ENCODE measurements around the gene USP6. TPM values are rescaled to one million over a fixed set of nuclear protein-coding genes. Genes with fewer than 3 reads are reported as not detected.
"Not testable (repeated sequence)": the region's sequence is repeated elsewhere in the genome, so short reads cannot be mapped to it uniquely, and the experiment has no call there.

USP6 gene
- total RNA-seq, result 0.05 TPM in 1 of 2 replicates, not detected in the other

DNA sequence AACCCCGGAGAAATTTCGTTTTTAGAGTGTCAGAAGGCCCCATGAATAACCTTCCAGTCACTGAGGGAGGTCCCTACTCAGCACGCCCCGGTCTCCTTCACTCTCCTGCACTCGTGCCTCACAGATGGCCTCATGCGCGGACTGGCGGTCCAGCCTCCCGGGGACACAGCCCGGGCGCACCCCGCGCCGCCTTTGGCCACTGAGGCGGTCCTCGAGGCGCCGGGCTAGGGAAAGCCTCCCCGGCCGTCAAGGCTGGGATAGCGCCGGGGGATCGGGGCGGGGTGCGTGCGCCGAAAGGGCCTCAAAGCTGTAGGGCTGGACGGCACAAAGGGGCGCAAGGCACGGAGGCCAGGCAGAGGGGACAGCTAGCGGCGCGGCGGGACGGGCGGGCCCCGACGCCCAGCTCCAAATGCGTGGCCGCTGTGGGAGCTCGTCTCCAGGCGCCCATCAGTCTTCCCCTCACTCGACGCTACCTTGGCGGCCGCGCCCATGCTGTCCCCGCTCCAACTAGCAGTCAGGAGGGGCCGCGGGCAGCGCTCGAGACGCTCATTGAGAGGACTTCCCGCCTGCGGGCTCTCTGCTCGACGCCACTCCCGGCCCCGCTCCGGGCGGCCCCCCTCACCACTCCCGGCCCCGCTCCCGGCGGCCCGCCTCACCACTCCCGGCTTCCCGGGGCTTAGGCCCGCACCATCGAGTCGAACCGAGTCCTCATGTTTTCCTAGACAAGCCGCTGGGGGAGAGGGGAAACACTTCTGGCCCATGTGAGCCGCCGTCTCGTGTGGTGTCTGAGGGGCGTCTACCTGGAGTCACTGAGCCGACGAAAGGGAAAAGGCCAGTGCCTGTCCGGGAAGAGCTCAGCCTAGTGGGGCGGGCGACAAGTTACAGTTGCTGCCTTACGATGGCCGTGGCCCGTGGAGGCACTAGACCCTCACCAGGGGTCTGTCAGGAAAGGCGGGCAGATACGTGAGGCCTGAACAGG, at the start of gene USP6:
TSS of gene USP6 (plus strand) at position 360 of the 979 bp plus-strand sequence. CDS start 14,336 bp downstream, outside the sequence.
- DNase-seq, result no peak

DNA sequence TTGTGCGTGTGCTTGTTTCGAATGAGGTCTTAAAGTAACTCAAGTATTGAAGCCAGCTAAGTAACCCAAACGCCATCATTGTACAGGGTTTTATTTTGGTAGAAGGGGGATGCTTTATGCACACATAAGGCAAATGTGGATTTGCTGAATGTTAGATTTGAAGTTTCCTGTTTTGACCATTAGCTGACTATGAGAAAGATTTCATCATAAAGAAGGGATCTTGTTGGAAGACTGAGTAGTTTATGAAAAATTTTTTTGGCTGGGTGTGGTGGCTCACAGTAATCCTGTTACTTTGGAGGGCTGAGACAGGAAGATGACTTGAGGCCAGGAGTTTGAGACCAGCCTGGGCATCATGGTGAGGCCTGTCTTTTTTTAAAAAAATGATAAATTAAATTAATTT, 47.6 kb upstream of the USP6 start:
- no peak for DNase-seq

DNA sequence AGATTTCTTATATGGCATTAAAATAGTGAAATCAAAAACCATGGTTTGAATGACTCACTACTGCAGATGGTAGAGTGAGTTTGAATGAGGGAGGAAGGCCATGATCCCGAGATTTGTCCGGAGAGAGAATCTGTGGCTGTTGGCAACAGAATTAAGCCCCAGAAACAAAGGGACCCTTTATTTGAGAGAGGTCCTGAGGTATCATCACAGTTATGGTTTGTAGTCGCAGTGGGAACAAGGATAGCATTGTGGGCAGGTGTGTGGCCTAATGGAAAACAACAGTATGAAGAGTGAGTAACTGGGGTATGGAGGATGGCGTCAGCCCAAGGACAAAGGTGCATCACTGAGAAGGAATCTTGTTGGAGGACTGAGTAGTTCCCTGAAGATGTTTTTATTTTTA, 46.1 kb upstream of the USP6 start:
- DNase-seq, result no peak

DNA sequence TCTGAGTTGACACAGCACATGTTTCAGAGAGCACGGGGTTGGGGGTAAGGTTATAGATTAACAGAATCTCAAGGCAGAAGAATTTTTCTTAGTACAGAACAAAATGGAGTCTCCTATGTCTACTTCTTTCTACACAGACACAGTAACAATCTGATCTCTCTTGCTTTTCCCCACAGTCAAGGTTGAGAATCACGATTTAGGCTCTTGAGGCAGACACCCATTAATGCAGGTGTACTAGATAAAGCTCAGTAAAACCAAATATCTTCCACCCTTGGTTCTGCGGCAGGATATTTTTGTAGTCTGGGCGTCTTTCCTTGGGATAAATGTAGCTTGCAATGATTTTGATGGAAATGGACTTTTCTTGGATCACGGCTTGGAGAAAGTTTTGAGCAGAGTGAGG, 40.4 kb upstream of the USP6 start:
- DNase-seq, result not testable (repeated sequence)

- not testable (repeated sequence) for DNase-seq
Measured at GRCh38 chr17:5077275-5077674, 38.6 kb upstream of the USP6 start.

- no peak for DNase-seq
Measured at GRCh38 chr17:5077781-5078105, 38.1 kb upstream of the USP6 start.

DNA sequence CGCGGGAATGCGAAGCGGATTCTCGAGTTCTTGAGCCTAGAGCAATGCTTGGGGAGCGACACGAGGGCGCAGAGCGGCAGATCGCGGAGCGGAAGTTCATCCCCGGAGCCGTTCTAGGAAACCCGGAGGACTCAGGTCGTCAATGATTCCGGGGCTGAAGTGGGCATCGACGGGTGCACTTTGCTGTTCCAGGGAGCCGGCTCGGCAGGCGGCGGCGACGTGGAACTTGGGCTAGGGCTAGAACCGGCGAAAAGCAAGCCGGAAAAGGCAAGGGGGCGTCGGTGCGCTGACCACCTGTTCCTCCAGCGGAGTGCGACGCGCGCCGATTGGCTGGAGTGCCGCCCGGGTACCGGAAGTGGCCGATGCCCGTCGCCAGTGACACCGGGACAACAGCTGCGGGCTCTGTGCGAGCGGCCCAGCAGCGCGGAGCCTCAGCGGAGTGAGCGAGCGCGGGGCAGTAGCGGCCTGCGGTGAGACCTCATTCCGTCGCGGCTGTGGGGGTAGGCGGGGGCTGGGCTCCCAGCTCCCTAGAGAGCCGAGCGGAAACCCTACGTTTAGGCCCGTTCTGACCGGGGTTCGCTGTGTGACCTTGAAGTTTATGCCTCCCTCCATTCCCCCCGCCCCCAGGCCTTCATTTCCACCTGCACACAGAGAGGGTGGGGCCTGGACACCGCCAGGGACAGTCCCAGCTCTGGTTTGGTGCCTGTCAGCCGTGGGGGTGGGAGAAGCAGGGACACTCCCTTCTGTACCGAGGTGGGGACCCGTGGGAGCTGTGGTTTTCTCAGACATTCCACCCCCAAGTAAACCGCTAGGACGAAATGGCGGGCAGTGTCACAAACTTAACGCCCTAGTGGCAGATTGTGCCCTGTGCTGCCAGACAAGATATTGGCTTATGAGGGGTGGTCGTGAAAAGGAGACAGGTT, 37.5 kb upstream of the USP6 start, which contains the start of gene ZFP3:
TSS of gene ZFP3 (plus strand) at position 362 of the 923 bp plus-strand sequence. CDS start 13,038 bp downstream, outside the sequence.
- DNase-seq, result peak; percentile 78

DNA sequence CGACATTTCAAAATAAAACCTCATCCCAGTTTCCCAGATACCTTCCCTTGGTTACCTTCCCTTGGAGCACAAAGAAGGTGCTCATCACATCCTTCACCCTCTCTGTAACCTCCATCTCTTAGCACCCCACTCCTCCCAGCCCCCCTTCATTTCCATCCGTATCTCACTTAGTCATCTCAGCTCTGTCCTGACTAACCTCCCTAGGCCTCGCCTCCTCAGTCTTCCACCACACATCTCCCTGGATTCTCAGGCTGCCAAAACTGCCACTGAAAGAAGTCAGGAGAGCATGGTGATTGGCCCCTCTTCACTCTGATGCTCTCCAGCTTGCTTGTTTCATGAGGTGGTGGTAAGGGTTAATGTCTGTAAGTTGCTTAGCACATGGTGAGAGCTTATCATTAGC, 35.2 kb upstream of the USP6 start:
- DNase-seq, result no peak

DNA sequence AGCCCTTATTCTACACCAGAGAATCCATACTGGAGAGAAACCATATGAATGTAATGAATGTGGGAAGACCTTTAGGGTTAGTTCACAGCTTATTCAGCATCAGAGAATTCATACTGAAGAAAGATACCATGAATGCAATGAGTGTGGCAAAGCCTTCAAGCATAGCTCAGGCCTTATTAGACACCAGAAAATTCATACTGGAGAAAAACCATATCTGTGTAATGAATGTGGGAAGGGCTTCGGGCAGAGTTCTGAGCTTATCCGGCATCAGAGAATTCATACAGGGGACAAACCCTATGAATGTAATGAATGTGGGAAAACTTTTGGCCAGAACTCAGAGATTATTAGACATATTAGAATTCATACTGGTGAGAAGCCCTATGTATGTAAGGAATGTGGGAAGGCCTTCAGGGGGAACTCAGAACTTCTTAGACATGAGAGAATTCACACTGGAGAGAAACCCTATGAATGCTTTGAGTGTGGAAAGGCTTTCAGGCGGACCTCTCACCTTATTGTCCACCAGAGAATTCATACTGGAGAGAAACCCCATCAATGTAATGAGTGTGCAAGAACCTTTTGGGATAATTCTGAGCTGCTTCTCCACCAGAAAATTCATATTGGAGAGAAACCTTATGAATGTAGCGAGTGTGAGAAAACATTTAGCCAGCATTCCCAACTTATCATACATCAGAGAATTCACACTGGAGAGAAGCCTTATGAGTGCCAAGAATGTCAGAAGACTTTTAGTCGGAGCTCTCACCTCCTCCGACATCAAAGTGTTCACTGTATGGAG, 23.4 kb upstream of the USP6 start:
- no peak for DNase-seq

- DNase-seq, result no peak
Measured at GRCh38 chr17:5096731-5097100, 19.1 kb upstream of the USP6 start.

DNA sequence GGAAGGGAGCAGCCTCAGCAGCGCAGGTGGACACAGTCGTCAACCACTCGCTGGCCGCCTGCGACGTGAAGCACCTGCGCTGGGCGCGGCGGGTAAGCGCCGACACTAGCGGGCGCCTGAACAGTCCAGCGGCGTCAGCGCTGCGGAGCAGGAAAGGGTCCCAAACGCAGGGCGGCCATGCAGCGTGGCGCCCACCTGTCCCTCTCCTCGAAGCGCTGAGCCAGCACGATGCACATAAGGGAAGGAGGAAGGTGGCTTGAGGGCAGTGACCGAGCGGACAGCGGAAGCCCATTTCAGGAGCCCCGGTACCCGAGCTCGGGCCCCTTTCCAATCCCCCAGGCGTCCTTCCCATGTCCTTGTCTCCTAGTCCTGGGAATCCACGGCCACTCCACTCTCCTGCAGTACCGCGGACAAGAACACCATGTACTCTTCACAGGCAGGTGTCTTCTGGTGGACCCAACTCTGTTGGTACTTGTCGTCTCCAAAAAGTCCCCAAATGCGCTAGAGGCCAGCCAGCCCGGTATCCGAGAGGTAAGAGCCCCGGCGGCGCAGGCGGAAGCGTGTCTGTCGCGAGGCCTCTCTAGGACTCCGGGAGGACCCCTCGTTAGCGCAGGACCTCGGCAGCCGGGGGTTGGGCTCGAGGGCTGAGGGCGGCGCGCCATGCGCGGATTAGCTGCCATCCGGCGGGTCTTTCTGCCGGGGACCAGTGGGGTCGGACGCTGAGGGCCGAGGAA, 18.6 kb upstream of the USP6 start:
- no peak for DNase-seq

- DNase-seq, result no peak
Measured at GRCh38 chr17:5099271-5099670, 16.6 kb upstream of the USP6 start.

GRCh38 chr17:5100832-5101231, 15.0 kb upstream of the USP6 start:
- no peak for DNase-seq

GRCh38 chr17:5110816-5111215, 5.0 kb upstream of the USP6 start:
- peak; percentile 16 for DNase-seq

DNA sequence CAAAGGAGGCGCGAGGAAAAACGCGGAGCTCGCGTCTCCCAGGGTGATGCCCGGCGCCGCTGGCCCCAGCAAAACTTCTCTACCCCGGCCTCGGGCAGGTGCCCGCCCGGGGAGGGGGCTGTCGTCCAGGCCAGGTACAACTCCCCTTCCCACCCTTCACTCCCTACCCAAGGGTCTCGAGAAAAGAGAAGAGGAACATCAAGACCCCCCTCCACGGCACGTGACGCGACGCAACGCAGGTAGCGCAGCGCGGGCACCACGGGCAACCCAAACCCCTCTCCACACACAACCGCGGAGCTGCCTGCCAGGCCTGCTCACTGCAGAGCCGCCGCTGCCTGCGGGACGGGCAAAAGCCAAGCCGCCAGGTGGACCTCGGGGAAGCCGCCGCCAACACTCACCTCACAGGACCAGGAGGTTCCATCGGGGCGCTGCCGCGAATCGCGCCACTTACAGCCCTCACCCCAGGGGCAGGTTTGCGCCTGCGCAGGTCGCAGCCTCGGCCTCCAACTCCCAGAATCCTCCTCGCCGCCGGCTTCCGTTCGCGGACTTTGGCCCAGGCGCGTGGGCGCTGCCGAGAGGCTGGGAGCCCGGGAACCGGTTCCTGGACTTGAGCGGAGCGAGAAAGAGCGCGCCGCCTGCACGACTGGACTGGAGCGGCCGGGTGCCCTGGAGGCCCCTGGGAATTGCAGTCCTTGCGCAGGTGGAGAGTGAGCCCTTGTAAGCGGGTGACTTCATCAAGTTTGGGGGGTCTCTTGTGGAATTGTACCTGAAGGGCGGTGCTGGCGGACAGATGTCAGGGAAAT, 4.2 kb upstream of the USP6 start, which contains the start of gene ZNF232:
TSS of gene ZNF232 (minus strand) at position 477 of the 803 bp plus-strand sequence. CDS start at position 421, 56 bp downstream.
- peak; percentile 95 for DNase-seq

DNA sequence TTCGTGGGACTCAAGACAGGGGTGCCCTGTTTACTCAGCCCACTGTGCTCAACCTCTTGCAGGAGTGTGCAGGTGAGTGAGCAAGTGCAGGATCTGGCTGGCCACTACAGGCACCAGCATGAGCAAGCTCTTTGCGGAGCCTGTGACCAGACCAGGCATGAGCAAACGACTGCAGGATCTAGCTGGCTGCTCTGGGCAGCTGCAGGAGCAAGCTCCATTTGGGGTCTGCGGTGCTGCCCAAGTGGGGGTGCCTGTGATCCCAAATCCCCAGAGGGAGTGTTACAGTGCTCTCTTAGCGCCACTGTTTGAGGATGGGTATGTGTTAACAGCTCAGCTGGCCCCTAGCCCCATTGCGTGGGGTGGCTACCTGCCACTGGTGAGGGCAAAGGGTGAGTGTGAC, 2.4 kb downstream of the USP6 start:
- no peak for DNase-seq

DNA sequence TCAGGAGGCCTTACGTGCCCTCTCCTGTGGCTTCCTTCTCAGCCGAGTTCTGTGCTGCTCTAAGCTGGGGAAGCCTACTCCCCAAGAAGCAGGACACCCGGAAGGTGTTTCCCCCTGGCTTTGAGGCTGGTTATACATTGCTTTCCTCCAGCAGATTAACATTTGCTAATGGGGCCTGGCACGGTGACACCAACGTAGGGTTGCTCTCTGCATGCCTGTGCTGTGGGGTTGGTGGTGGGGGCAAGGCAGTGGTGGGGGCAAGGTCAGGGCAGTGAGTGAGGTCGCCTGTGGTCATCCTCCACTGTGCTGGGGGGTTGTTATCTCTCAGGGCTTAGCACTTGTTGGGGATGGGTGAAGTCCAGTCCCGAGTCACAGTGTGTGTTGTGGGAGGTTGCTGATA, 4.2 kb downstream of the USP6 start:
- no peak for DNase-seq

DNA sequence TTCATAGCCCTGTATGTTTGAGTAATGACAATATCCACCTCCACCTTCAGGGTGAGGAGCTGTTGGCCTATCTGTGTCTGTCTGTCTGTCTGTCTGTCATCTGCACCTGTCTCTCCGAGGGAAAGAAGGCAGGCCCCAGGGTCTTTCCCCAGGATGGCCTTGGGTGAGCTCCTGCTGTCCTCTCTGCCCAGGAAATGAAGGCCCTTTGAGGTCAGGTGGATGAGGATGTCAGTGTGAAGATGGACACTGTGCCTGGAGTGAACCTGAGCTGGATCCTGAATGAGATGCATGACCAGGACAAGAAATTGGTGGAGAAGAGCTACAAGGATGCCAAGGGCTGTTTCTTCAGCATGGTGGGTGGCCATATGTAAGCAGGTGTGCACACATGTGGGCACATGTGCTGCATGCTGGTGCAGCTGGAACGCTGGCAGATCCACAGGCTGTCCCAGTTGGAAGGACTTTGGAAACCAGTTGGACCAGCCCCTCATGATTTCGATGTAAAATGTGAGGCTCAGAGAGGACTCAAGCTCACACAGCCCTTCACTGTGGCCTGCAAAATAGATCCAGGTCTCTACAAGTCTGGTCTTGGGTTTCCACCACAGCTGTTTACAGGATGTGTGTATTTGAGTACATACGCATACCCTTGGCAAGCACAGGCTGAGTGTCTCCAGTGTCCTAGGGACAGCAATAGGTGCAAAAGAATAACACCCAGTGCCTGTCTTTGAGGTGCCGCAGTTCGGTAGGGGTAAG, 4.8 kb downstream of the USP6 start:
- DNase-seq, result not testable (repeated sequence)

GRCh38 chr17:5121186-5121841, 5.5 kb downstream of the USP6 start:
- DNase-seq, result no peak
